ENCODE results near the gene TMEM51.
"Not testable (repeated sequence)": the region's sequence is repeated elsewhere in the genome, so short reads cannot be mapped to it uniquely, and the experiment has no call there.

TMEM51 gene

DNA sequence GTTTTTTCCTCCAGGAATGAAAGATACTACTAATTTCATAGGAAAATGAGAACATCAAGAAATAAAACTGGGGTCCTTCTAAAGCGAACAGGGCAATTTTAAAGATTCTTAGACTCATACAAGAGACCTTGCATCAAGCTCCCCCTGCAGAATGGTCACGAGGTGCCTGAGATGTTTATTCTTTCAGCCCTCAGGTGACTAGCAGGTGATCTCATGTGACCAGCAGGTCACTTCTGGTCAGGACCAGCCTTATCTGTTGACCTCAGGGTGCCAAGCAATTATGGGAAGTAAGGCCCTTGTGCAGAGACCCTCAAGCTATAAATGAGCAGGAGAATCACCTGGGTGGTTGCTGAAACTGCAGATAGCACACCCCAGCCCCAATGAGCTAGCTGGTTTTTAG lies 20.6 kb upstream of the TMEM51 start:
- Histone ChIP-seq H3K36me3 (ENCODE audit: low read depth) (no peaks in the 10 kb centered on the region), H3K4me3 (ENCODE audit: severe bottlenecking) (no peak overlapping the region), H3K4me1 (ENCODE audit: insufficient read depth, poor library complexity, severe bottlenecking) (no peaks in the 10 kb centered on the region), H3K27ac (ENCODE audit: poor library complexity, severe bottlenecking) (no peak overlapping the region), H3K27me3 (ENCODE audit: insufficient read depth, poor library complexity, severe bottlenecking) (no peaks in the 10 kb centered on the region), H3K9me3 (ENCODE audit: severe bottlenecking) (no peaks in the 10 kb centered on the region)
- ATAC-seq (ENCODE audit: low read depth) (no peak), DNase-seq (ENCODE audit: low spot score) (no peak)
- TF ChIP-seq, protein P1, sequence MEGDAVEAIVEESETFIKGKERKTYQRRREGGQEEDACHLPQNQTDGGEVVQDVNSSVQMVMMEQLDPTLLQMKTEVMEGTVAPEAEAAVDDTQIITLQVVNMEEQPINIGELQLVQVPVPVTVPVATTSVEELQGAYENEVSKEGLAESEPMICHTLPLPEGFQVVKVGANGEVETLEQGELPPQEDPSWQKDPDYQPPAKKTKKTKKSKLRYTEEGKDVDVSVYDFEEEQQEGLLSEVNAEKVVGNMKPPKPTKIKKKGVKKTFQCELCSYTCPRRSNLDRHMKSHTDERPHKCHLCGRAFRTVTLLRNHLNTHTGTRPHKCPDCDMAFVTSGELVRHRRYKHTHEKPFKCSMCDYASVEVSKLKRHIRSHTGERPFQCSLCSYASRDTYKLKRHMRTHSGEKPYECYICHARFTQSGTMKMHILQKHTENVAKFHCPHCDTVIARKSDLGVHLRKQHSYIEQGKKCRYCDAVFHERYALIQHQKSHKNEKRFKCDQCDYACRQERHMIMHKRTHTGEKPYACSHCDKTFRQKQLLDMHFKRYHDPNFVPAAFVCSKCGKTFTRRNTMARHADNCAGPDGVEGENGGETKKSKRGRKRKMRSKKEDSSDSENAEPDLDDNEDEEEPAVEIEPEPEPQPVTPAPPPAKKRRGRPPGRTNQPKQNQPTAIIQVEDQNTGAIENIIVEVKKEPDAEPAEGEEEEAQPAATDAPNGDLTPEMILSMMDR (IDR thresholded peaks at IDR 0.05; ENCODE audit: poor library complexity, severe bottlenecking), result no peak

DNA sequence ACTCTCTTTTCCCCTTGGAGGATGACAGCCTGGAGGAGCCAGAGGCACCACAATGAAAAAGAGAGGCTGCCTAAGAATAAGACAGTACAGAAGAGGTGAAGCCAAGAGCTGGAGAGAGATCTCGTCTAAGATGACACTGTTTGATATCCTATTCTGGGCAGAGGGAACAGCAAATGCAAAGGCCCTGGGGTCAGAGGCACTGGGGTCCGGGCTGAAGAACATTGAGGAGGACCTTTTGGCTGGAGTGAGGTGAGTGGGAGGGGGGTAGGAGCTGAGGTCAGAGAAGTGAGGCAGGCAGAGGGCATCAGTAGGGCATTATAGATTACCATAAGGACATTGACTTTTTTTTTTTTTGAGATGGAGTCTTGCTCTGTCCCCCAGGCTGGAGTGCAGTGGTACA lies 19.3 kb upstream of the TMEM51 start:
- DNase-seq (ENCODE audit: low spot score) (no peak), ATAC-seq (ENCODE audit: low read depth) (no peak)
- Histone ChIP-seq H3K4me3 (ENCODE audit: severe bottlenecking) (no peak overlapping the region), H3K27me3 (ENCODE audit: insufficient read depth, poor library complexity, severe bottlenecking) (no peaks in the 10 kb centered on the region), H3K27ac (ENCODE audit: poor library complexity, severe bottlenecking) (no peak overlapping the region), H3K36me3 (ENCODE audit: low read depth) (no peaks in the 10 kb centered on the region), H3K4me1 (ENCODE audit: insufficient read depth, poor library complexity, severe bottlenecking) (no peaks in the 10 kb centered on the region), H3K9me3 (ENCODE audit: severe bottlenecking) (no peaks in the 10 kb centered on the region)
- TF ChIP-seq, protein P1 (IDR thresholded peaks at IDR 0.05; ENCODE audit: poor library complexity, severe bottlenecking), result no peak

DNA sequence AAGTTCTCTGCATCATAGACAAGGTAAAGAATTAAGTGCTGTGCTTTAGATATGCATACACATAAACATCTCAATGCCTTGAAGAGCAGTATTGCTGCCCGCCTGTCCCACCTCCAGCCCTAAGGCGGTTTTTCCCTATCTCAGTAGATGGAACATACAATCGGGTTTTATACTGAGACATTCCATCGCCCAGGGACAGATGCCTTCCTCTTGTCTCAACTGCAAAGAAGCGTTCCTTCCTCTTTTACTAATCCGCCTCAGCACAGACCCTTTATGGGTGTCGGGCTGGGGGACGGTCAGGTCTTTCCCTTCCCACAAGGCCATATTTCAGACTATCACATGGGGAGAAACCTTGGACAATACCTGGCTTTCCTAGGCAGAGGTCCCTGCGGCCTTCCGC lies 17.9 kb upstream of the TMEM51 start:
- H3K27ac ChIP-seq (ENCODE audit: poor library complexity, severe bottlenecking); H3K4me1 ChIP-seq (ENCODE audit: insufficient read depth, poor library complexity, severe bottlenecking); H3K9me3 ChIP-seq (ENCODE audit: severe bottlenecking); H3K36me3 ChIP-seq (ENCODE audit: low read depth); H3K27me3 ChIP-seq (ENCODE audit: insufficient read depth, poor library complexity, severe bottlenecking); DNase-seq (ENCODE audit: low spot score); H3K4me3 ChIP-seq (ENCODE audit: severe bottlenecking); ATAC-seq (ENCODE audit: low read depth): not testable (repeated sequence)

GRCh38 chr1:15137809-15138208 lies 15.7 kb upstream of the TMEM51 start:
- Histone ChIP-seq H3K9me3 (ENCODE audit: severe bottlenecking) (no peaks in the 10 kb centered on the region), H3K27me3 (ENCODE audit: insufficient read depth, poor library complexity, severe bottlenecking) (no peaks in the 10 kb centered on the region), H3K27ac (ENCODE audit: poor library complexity, severe bottlenecking) (no peak overlapping the region), H3K36me3 (ENCODE audit: low read depth) (no peaks in the 10 kb centered on the region), H3K4me3 (ENCODE audit: severe bottlenecking) (no peak overlapping the region), H3K4me1 (ENCODE audit: insufficient read depth, poor library complexity, severe bottlenecking) (peaks cover 6% of the 10 kb centered on the region)
- no peak for ATAC-seq (ENCODE audit: low read depth)
- DNase-seq (ENCODE audit: low spot score), result no peak
- TF ChIP-seq, protein P1 (IDR thresholded peaks at IDR 0.05; ENCODE audit: poor library complexity, severe bottlenecking), result no peak

DNA sequence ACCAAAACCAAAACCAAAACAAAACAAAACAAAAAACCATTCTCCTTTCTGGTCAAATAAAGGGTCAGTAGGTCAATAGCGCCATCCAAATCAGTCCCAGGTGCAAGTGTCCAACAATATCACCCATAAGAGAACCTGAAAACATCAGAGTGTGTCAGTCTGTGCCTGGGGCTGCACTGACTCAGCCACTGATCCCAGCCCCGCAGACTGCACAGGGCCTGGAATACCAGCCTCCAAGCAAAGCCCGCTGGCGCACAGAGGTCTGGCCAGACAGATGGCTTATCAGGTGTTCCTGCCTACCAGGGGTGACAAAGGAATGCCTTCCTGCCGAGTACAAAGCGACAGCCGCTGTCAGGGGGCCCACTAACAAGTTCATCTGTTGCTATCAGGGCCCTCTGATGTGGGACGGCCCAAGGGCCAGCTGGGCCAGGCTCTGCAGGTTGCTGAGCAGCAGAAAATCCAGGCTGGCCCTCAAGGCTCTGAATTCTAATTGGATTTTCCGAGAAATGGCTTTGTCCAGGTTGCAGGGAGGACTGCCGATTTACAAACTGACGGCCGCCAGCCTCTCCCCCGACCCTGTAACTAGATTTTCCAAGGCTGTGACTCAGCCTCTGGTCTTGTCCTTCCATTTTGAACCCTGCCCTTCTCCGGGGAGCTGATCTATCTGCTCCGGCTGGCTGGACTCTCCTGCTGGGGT lies 13.7 kb upstream of the TMEM51 start:
- Histone ChIP-seq H3K9me3 (ENCODE audit: severe bottlenecking) (no peaks in the 10 kb centered on the region), H3K36me3 (ENCODE audit: low read depth) (no peaks in the 10 kb centered on the region), H3K4me1 (ENCODE audit: insufficient read depth, poor library complexity, severe bottlenecking) (peaks cover 6% of the 10 kb centered on the region), H3K27ac (ENCODE audit: poor library complexity, severe bottlenecking) (no peak overlapping the region), H3K4me3 (ENCODE audit: severe bottlenecking) (no peak overlapping the region), H3K27me3 (ENCODE audit: insufficient read depth, poor library complexity, severe bottlenecking) (no peaks in the 10 kb centered on the region)
- TF ChIP-seq, protein P1 (IDR thresholded peaks at IDR 0.05; ENCODE audit: poor library complexity, severe bottlenecking), result no peak
- ATAC-seq (ENCODE audit: low read depth) (peak; percentile 71), DNase-seq (ENCODE audit: low spot score) (no peak)
